Measurements from ENCODE around the gene FN1.

Gene FN1

GRCh38 chr2:215324811-215325210 lies 111.1 kb downstream of the FN1 start:
- no peak for DNase-seq

GRCh38 chr2:215320679-215321078 lies 115.2 kb downstream of the FN1 start:
- no peak for DNase-seq

DNA sequence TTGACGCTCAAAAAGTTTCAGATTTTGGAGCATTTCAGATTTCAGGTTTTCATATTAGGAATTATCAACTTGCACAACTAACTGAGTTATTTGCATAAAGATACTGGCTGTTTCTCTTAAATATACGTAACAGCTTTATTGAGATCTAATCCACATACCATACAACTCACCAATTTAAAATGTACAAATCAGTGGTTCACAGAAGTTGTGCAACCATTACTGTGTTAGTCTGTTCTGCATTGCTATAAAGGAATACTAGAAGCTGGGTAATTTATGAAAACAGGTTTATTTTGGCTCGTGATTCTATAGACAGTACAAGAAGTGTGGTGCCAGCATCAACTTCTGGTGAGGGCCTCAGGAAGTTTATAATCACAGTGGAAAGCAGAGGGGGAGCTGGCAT lies 115.8 kb downstream of the FN1 start:
- DNase-seq = no peak

DNA sequence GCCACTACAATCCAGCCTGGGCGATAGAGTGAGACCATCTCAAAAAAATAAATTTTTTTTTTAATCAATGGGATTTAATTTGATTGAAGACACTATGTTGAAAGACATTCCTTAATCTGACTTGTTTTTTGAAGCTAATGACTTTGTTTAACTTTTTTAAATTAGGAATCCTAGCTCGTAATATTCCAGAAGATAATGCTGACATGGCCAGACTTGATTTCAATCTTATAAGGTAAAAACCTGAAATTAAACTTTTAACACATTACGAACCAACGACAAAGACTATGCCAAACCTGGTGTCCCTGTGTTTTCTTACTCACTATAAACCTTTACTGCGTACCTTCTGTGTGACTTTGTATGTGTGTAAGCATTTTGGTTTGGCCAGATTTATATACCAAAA lies 116.4 kb downstream of the FN1 start:
- no peak for DNase-seq

DNA sequence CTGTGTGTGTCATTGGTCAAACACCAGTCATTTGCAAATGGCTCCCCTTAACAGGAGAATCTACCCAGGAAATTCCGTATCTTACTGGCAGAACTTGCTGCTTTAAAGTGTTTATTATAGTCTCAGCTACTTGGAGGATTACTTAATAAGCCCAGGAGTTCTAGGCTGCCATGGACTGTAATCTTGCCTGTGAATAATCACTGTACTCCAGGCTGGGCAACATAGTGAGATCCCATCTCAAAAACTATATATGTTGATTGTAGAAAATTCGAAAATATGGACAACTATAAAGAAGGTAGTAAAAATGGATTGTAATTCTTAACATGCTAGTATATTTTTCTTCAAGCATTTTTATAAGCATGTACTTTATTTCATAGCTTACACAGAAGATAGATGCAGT lies 119.5 kb downstream of the FN1 start:
- DNase-seq = no peak

- DNase-seq = no peak
These were observed 120.6 kb downstream of the FN1 start for GRCh38 chr2:215315301-215315700.

DNA sequence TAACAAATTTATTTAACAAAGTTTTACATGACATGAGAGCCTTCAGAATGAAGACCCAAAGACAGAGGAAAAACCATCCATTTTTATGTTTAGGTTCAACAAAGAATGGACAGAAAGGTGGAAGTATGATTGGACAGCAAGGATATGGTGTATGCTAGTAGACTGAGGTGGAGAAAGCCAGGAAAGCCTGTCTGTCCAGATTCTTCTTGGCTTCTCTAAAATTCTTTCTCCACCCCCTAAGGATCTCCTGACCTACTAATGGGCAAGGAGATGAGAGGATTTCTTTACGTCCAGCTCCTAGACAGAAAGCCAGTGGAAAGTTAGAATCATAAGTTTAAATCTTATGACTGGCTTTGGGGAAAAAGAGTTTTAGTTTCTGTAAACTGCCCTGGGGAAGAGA lies 121.0 kb downstream of the FN1 start:
- DNase-seq = no peak

- DNase-seq = no peak
These were observed 122.6 kb downstream of the FN1 start for GRCh38 chr2:215313255-215313613.

- peak; percentile 92 to 94 for DNase-seq
These were observed 124.1 kb downstream of the FN1 start, which contains the start of gene ATIC for GRCh38 chr2:215311625-215312396. Gene ATIC (plus strand): TSS chr2:215312059. CDS start chr2:215312143, 84 bp downstream.

GRCh38 chr2:215311259-215311624 lies 124.6 kb downstream of the FN1 start:
- peak; percentile 19 to 39 for DNase-seq
